GM18861 (cell line): ENCODE results near the gene NUDT8.
"Not testable (repeated sequence)": the region's sequence is repeated elsewhere in the genome, so short reads cannot be mapped to it uniquely, and the experiment has no call there.

Experiments
- ATAC-seq: cut with Tn5 transposase; IDR thresholded peaks from one replicate; pipeline ENCODE4 v1.9.1; 2021; ENCODE audit not compliant: unreplicated experiment

NUDT8 gene

DNA sequence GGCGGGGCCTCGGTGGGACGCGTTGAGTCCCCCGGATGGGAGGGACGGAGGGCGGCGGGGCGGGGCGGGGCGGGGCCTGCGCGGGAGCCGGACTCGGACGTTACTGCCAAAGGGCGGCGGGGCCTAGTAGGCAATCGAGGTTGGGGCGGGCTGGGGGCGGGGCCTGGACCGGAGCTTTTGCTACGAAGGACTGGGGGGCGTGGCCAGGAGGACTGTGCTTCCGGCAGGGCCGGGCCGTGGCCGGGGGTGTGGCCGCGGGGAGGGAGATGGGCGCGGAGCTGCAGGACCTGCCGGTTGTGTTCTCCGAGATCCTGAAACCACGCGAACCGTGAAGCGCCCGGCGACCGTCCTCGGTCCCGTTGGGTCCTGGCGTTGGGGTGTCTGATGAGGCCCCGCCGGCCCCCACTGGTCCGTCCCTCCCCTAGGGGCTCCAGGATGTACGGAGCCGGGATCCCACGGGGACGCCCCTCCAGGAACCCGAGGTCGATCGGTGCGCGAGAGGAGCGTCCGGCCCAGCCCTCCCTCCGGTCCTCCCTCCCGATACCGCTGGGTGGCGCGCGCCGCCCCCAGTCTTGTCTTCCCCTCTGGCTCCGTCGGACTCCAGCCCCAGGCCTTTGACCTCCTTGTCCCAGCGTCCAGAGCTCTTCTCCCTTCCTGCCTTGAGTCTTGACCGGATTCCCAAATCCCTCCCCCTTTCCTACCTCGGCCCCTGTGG is 648 bp upstream of the NUDT8 start:
- peak; percentile 40 for ATAC-seq

GRCh38 chr11:67628710-67629385 is 889 bp downstream of the NUDT8 start:
- ATAC-seq, result no peak

DNA sequence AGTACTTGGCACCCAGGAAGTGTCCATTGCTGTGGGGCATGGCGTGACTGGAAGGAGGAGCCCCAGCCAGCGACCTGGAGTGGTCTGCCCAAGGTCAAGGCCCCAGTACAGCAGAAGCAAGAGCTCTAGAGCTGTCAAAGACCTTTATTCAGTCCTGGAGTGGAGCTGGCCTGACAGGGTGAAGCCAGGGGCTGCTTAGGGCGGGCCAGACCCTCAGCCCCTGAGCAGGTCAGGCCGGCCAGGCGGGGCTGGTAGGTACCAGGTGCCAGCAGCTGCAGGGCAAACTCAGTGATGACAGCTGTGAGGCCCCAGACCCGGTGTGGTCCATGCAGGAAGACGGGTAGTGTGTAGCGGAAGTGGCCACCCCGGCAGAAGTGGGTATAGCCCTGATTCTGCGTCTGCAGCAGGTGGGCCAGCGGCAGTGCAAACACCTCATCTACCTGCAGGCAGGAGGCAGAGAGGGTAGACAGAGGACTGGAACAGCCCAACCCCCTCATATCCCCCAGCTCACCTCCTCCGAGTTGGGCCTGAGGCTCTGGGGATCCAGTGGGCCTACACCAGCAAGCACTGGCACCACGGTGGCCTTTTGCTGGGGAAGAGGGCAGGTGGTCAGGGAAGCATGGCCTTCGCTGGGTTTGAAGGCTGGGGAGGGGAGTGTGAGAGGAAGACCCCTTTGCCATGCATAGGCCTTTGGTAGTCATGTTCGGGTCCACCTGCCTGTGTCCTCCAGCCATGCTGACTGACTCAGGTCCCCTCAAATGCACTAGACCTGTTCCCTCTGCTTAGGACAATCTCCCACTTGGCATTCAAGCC is 1.7 kb downstream of the NUDT8 start:
- no peak for ATAC-seq

- ATAC-seq, result no peak
These were observed 2.3 kb downstream of the NUDT8 start for GRCh38 chr11:67627441-67627811.

DNA sequence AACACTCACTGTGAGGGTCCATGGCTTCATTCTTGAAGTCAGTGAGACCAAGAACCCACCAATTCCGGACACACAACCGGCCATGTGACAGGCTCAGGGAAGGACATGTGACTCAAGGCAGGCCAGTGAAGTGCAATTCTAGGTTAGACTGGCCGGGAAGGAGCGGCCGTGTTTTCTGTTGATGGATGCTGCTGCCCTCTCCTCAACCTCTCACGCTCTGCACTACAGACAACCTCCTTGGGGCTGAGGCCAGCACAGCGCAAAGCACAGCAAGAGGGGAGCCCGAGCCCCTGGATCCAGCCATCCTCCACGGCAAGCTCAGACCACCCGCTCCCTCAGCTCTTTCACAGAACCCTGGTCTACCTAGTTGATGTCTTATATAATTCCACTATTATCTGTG is 2.8 kb downstream of the NUDT8 start:
- ATAC-seq, result no peak

GRCh38 chr11:67626131-67626833 is 3.5 kb downstream of the NUDT8 start:
- ATAC-seq, result not testable (repeated sequence)

DNA sequence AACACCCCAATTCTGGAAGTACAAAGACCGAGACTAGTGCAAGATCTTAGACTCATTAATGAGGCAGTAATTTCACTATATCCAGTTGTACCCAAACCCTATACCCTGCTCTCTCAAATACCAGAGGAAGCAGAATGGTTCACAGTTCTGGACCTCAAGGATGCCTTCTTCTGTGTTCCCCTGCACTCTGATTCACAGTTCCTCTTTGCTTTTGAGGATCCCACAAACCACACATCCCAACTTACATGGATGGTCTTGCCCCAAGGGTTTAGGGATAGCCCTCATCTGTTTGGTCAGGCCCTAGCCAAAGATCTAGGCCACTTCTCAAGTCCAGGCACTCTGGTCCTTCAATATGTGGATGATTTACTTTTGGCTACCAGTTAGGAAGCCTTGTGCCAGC is 5.9 kb downstream of the NUDT8 start:
- ATAC-seq, result not testable (repeated sequence)

GRCh38 chr11:67622905-67623304 is 6.8 kb downstream of the NUDT8 start:
- not testable (repeated sequence) for ATAC-seq

DNA sequence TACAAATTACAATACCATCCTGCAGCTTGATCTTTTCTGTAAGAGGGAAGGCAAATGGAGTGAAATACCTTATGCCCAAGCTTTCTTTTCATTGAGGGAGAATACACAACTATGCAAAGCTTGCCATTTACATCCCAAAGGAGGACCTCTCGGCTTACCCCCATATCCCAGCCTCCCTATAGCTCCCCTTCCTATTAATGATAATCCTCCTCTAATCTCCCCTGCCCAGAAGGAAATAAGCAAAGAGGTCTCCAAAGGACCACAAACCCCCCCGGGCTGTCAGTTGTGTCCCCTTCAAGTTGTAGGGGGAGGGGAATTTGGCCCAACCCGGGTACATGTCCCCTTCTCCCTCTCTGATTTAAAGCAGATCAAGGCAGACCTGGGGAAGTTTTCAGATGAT is 7.8 kb downstream of the NUDT8 start:
- ATAC-seq, result not testable (repeated sequence)

- ATAC-seq, result not testable (repeated sequence)
These were observed 9.1 kb downstream of the NUDT8 start for GRCh38 chr11:67620621-67621020.

DNA sequence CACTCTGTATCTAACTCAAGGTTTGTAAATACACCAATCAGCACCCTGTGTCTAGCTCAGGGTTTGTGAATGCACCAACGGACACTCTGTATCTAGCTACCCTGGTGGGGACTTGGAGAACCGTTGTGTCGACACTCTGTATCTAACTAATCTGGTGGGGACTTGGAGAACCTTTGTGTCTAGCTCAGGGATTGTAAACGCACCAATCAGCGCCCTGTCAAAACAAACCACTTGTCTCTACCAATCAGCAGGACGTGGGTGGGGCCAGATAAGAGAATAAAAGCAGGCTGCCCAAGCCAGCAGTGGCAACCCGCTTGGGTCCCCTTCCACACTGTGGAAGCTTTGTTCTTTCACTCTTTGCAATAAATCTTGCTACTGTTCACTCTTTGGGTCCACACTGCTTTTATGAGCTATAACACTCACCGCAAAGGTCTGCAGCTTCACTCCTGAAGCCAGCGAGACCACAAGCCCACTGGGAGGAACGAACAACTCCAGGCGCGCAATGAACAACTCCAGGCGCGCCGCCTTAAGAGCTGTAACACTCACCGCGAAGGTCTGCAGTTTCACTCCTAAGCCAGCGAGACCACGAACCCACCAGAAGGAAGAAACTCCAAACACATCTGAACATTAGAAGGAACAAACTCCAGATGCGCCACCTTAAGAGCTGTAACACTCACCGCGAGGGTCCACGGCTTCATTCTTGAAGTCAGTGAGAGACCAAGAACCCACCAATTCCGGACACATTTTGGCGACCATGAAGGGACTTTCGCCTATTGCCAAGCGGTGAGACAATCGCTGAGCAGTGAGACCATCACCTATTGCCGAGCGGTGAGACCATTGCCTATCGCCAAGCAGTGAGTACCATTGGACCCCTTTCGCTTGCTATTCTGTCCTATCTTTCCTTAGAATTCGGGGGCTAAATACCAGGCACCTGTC is 9.8 kb downstream of the NUDT8 start:
- not testable (repeated sequence) for ATAC-seq

- ATAC-seq, result not testable (repeated sequence)
These were observed 10.7 kb downstream of the NUDT8 start for GRCh38 chr11:67618901-67619659.

DNA sequence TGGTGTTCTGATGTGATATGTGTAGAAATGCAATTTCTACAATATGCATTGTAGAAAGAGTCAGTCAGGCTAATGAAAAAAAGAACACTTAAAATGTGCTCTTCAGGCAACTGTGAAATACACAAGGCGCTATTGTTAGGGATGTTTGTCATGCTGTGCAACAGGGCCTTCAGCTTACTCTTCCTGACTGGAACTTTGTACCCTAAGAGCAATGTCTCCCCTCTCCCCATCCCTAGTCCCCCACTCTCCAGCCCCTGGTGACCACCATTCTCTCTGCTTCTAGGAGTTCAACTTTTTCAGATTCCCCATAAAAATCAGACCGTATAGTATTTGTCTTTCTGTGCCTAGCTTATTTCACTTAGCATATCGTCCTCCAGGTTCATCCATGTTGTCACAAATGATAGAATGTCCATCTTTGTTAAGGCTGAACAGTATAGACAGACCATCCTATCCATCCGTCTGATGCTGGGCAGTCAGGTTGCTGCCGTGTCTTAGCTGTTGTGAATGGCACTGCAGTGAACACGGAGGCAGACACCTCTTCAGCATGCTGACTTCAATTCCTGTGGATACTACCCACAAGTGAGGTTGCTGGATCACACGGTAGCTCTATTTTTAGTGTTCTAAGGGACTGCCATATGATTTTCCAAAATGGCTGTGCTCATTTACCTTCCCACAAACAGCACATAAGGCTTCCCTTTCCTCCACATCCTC is 12.3 kb downstream of the NUDT8 start:
- no peak for ATAC-seq

- ATAC-seq, result no peak
These were observed 13.1 kb downstream of the NUDT8 start for GRCh38 chr11:67616431-67617242.

- no peak for ATAC-seq
These were observed 13.9 kb downstream of the NUDT8 start for GRCh38 chr11:67615728-67616430.

- ATAC-seq, result no peak
These were observed 14.7 kb downstream of the NUDT8 start for GRCh38 chr11:67614730-67615714.
